Subcutaneous adipose tissue (tissue), 4 donors: ENCODE measurements around the gene MEGF11. TPM values are rescaled to one million over a fixed set of nuclear protein-coding genes. Genes with fewer than 3 reads are reported as not detected.

Source experiments
- total RNA-seq, 4 donors: library from RNA; depleted of rRNA; stranded (reverse); fragments of >200 nt; gene quantifications; one replicate each; pipeline ENCODE4 v1.1.0, GENCODE V29; 2016
- TF ChIP-seq, protein P1 (sequence below): fragments of 450-650 bp; IDR thresholded peaks from one replicate; pipeline ENCODE4 v1.5.1; 2016; ENCODE audit warnings: low read depth, mild to moderate bottlenecking, control low read depth, antibody characterized with exemption, moderate library complexity

Gene MEGF11
- total RNA-seq, 4 donors from 2014 or later = not detected

DNA sequence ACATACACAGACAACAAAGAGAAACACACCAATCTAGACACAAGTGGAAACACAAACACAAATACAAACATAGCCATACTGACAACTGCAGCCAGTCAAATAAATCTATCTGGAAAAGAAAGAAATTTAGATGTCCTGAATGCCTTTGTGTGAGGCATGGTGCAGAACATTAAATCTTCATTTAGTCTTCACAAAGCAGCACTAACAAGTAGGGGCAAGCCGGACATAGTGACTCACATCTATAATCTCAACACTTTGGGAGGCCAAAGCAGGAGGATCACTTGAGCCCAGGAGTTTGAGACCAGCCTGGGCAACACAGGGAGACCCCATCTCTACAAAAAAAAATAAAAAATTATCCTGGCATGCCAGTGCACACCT, 11.7 kb downstream of the MEGF11 start:
- TF ChIP-seq, protein P1, sequence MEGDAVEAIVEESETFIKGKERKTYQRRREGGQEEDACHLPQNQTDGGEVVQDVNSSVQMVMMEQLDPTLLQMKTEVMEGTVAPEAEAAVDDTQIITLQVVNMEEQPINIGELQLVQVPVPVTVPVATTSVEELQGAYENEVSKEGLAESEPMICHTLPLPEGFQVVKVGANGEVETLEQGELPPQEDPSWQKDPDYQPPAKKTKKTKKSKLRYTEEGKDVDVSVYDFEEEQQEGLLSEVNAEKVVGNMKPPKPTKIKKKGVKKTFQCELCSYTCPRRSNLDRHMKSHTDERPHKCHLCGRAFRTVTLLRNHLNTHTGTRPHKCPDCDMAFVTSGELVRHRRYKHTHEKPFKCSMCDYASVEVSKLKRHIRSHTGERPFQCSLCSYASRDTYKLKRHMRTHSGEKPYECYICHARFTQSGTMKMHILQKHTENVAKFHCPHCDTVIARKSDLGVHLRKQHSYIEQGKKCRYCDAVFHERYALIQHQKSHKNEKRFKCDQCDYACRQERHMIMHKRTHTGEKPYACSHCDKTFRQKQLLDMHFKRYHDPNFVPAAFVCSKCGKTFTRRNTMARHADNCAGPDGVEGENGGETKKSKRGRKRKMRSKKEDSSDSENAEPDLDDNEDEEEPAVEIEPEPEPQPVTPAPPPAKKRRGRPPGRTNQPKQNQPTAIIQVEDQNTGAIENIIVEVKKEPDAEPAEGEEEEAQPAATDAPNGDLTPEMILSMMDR = no peak

DNA sequence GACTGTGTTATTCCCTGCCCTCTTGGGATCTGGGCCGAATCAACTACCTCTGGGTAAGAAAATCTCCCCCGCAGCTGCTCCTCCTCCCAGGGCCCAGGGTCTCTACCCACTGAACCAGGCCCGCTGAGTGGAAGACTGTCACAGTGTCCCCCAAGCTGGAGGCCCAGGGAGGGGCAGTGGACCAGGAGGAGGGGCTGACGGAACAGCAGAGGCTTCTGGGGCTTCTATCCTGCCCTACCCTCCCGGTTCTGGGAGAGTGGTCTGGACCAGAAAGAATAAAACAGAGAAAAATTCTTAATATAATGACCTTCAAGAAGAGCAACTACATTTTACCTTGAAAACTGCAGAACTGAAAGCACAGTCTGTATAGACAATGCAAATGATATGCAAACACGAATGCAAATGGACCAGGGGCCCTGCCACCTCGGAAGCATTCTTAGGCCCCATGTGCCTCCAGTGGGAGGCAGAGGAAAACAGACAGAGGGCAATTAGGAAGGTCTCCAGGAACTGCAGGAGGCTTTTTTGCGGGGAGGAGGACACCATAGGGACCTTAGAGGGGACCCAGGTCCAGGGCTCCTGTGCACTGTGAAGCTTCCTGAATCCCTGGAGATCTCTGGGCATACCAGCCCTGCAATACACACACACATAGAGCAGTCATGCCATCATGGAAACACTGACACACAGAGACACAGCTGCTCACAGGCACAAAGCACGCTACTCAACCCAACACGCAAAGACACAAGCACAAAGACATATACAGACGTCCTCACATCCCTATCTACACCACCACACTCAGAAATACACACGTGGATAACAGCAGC, 12.3 kb downstream of the MEGF11 start:
- TF ChIP-seq, protein P1 = no peak

DNA sequence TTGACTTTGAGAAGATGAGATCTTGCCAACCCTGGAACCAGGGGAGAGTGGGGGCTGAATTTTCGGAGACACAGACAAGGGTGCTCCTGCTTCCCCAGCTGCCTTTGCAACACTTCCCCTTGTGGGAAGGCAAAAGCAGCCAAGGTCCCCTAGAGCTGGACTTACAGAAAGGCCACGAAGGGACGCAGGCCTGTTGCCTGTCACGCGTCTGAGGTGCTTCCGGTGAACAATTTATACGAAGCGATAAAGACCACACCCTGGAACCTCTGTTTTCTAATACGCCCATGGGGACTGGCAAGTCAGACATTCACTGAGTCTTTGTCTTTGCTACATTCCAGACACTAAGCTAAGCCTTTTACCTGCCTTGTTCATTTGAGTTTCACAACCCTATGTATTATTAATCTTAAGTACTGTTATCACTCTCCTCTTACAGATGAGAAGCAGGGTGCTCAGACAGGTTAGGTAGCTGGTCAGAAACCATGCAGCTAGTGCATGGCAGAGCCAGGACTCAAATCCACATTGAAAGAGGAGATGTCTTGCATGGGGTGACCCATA, 13.2 kb downstream of the MEGF11 start:
- TF ChIP-seq, protein P1 = no peak

DNA sequence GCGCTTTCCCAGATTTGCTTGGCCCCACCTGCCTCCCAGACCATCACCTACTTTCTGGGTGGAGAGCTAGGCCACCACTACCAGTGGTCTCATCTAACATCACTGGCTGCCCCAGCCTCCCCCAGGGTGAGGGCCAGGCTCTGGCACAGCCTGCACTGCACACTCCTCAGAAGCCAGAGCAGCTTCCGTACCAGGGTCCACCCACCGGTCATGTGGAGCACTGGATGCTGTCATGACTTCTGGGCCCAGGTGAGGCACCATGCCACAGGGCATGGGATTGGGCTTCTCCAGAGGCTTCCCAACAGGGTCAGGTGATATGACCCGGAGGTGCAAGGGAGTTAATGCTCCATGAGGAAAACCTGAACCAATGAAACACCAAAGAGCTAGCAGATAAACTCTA, 14.0 kb downstream of the MEGF11 start:
- TF ChIP-seq, protein P1 = no peak

DNA sequence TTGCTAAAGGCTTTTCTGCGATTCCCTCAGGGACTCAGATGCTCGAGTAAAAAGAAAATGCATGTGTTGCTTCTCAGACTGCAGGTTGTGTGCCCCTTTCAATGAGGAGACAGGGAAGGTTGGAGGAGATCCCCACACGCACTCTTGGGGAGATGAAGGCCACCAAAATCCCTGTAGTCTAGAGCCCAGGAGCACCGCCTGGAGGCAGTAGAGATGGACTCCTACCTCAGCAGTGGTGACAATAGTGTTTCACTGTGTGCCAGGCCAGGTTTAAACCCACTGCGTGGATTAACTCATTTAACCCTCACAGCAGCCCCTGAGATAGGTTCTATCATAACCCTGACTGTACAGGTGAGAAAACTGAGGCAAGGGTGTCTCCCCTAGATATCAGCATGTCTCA, 15.2 kb downstream of the MEGF11 start:
- TF ChIP-seq, protein P1 = no peak

DNA sequence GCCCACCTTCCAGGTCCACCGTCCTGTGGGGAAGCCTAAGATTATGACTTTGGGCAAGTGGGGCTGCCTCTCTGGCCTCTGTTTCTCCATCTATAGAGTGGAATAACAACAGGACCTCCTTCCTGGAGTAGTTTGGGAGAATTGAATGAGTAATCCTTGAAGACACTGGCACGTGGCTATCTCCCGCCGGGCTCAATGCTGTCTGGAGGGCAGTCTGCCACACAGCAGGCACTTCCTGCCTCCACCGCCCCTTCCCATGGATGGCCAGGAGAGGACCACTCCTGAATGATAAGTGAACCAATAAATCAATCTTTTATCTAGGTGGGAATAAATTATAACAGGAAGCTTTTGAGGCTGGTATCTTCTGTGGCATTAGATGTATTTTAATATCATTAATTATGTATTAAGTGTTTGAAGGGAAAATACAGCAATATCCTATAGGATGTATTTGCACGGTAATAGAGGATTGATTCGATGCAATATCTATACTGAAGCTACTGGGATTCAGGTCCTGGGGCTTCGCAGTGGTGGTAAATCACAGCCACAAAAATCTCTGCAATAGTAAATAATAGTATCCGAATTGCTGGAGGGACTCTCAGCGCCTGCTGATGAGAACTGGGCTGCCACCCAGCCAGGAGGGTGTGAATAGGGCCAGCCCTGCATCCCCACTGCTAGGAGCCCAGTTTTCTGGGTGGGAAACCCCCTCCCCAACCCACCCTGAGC, 15.9 kb downstream of the MEGF11 start:
- TF ChIP-seq, protein P1 = no peak

DNA sequence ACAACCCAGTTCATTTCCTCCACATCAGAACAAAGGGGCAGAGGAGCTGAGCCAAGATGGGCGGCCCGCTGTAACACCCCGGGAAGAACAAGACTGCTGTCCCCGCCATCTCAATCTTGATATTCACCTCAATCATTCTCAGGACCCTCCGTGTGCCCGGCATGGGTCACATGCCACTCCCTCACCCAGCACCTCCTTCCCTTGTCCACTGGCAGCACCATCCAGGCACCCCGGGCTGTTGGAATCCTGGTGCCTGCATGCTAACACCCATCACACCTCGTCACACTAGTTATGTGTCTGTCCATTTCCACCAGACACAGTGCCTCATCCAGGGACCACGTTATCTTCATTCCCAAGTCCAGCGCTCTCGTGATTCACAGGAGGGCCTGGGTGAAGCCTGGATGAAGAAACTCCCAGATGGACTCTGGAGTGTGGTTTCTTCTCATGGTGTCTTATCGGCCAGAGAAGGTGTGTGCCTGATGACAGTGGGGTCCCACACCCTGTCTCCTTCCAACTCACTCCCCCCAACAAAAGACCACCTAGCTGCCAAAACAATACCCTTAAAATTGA, 16.7 kb downstream of the MEGF11 start:
- TF ChIP-seq, protein P1 = no peak
